OCI-LY3 (cell line): ENCODE results near the gene GMCL1.

Experiments
- CTCF ChIP-seq: fragments of 200-600, 300-600 bp; sonication (generic); IDR thresholded peaks from 2 replicates; pipeline ENCODE4 v1.5.1; 2014; ENCODE audit warnings: antibody characterized with exemption, low read length, low read depth
- EZH2phosphoT487 ChIP-seq: fragments of 200-600 bp; shearing (Covaris generic); IDR thresholded peaks from 2 replicates; pipeline ENCODE4 v1.6.1; 2018; ENCODE audit warnings: antibody characterized with exemption, mixed run types, low read depth

- TF ChIP-seq EZH2phosphoT487 (no peak), CTCF (no peak)
These were observed 86.6 kb downstream of the GMCL1 start for GRCh38 chr2:69916106-69916505.
